ENCODE data around the gene NBAS.
"Not testable (repeated sequence)": the region's sequence is repeated elsewhere in the genome, so short reads cannot be mapped to it uniquely, and the experiment has no call there.

NBAS gene

DNA sequence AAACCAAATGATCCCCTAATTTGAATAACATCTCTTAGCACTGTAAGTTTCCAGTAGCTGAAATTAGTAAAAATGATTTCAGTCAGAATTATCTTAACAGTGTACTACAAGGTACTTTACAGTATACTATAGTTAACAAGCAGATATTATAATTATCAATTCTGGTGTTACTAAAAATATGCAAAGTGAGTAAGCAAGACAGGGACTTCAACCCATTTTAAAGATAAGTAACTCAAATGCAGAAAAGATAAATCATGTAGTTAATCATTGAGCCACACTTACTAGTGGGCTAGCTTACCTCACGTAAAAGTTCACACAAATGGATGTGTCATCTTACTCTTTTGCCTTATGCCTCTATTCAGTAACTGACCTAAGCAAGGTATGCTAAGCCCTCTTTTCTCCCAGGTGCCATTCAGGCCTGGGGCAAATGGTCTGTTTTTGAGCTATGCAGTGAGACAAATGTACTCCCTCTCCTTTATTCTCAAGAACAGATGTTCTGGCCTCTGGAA is 101.0 kb downstream of the NBAS start:
- DNase-seq (ENCODE audit: low spot score), result no peak

GRCh38 chr2:15458277-15458676 is 102.9 kb downstream of the NBAS start:
- no peak for DNase-seq (ENCODE audit: low spot score)

- DNase-seq (ENCODE audit: low spot score), result no peak
Observed at GRCh38 chr2:15457868-15458267, 103.3 kb downstream of the NBAS start.

DNA sequence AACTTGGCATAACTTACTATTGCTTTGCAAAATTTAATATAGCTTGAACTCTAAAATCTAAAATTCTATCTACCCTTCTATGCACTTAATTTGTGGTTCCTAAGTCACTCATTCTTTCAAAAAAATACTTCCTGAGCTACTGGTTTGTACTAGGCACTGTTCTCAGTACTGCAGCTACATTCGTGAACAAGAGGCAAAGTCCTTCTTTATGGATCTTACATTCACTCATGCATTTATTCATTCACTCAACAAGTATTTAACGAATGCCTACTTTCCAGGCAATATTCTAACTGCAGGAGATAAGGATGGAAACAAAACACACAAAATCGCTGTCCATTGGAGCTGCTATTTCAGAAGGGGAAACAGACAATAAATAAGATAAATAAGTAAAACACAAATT is 104.8 kb downstream of the NBAS start:
- no peak for DNase-seq (ENCODE audit: low spot score)

- no peak for DNase-seq (ENCODE audit: low spot score)
Observed at GRCh38 chr2:15450808-15451207, 110.3 kb downstream of the NBAS start.

DNA sequence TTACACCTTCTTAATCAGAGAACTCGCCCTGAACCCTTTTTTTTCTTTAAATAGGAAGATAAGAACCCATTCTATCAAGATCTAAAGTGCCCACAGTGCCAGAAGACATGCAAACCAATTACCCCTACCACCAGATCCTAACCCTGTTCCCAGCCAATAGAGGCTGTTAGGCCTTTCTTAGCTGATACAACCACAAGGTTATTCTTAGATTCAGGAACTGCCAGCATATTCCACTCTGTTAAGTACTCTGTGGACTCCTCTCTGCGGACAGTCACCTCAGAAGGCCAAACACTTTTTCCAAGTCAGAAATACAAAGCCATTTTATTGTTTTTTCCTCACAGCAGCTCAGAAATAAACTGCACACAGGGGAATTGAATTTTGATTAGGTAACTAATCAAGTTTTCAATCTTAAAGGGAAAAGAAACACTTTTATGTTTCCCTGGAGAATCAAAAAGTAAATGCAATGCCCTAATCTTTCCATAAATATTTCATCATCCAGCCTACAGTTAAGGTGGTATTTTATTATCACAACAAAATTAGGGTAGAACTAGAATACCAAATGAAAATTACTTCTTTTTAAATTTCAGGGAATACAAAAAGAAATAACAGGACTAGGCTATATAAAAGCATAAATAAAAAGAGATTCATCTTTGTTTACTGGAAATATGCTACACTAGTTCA is 111.4 kb downstream of the NBAS start:
- no peak for DNase-seq (ENCODE audit: low spot score)

- no peak for DNase-seq (ENCODE audit: low spot score)
Observed at GRCh38 chr2:15448250-15448839, 112.8 kb downstream of the NBAS start.

DNA sequence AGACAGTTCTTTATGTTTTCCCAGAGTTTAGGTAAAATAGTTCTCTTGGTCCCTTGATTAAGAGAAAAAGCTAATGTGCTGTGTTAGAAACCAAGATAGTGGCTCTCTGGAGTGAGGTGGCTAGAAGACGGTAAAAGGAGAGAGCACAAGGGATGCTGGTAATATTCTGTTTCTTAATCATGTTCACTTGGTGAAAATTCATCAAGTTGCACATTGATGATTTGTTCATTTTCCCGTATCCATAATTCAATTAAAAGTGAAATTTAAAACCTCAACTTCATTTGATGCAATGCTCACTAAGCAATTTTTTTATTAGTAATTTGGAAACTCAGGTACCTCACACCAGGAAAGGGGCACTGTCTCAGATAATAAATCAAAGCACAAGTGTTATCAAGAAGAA is 113.8 kb downstream of the NBAS start:
- no peak for DNase-seq (ENCODE audit: low spot score)

DNA sequence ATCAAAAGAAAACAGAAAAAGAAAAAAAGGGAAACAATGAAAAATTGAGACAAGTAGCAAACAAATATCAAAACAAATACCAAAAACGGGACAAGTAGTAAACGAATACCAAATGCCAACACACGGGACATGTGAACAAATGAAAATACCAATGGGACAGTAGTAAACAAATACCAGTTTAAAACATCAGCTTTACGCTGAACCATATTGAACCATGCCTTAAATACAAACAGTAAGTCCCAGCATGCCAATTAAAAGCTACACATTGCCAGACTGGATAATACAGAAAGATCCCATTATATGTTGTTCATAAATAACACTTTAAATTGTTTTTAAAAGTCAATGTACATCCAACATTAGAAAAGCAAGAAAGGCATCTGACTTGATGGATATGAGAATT is 114.2 kb downstream of the NBAS start:
- no peak for DNase-seq (ENCODE audit: low spot score)

- DNase-seq (ENCODE audit: low spot score), result no peak
Observed at GRCh38 chr2:15445891-15446562, 115.1 kb downstream of the NBAS start.

- not testable (repeated sequence) for DNase-seq (ENCODE audit: low spot score)
Observed at GRCh38 chr2:15439768-15440524, 121.2 kb downstream of the NBAS start.

GRCh38 chr2:15439366-15439765 is 121.8 kb downstream of the NBAS start:
- DNase-seq (ENCODE audit: low spot score), result not testable (repeated sequence)

DNA sequence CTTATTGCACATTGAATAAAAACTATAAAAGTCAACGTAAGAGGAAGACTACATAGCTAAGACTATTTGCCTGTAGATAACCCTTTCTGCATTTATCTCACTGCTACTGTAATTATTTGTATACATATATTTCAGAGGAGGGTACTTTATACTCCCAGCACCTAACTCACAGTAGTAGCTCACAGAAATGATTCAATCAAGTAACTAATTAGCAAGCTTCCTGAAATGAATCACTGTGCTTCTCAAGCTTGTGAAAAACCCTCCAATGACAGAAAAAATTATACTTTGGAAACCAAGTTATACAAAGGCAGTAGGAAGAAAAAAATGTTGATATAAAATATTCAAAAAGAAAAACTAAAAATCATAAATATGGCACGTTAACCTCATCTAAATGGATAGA is 124.9 kb downstream of the NBAS start:
- DNase-seq (ENCODE audit: low spot score), result no peak

DNA sequence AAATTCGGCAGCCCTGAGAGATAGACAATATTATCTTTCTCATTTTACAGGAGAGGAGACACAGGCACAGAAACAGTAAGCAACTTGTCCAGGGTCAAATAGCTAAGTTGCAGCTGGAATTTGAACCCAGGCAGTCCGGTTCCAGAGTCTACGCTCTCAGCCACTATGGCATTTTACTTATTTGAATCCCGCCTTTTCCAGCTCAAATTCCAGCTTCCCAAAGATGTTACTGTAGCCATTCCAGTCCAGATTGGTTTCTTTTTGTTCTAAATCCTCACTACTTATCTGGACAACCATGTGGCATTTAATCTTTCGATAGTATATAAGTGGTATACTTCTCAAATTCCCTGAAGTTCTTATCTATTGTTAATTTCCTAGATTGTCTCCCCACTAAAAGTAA is 125.7 kb downstream of the NBAS start:
- no peak for DNase-seq (ENCODE audit: low spot score)

- no peak for DNase-seq (ENCODE audit: low spot score)
Observed at GRCh38 chr2:15432642-15433256, 128.4 kb downstream of the NBAS start.

- DNase-seq (ENCODE audit: low spot score), result no peak
Observed at GRCh38 chr2:15429032-15429431, 132.1 kb downstream of the NBAS start.

DNA sequence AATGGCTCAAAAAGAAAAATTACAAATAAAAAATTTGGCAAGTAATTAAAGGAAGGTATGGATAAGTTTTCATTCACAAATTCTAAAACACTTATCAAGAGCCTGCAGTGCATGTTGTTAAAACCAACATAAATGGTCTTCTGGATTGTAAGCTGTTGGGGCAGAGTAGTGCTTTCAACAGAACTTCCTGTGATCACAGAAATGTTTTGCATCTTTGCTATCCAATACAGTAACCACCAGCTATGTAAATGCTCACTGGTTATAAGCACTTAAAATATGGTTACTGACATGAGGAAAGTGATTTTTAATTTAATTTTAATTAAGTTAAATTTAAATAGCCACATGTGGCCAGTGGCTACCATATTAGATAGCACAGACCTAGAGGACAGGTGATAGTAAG is 133.1 kb downstream of the NBAS start:
- DNase-seq (ENCODE audit: low spot score), result no peak

DNA sequence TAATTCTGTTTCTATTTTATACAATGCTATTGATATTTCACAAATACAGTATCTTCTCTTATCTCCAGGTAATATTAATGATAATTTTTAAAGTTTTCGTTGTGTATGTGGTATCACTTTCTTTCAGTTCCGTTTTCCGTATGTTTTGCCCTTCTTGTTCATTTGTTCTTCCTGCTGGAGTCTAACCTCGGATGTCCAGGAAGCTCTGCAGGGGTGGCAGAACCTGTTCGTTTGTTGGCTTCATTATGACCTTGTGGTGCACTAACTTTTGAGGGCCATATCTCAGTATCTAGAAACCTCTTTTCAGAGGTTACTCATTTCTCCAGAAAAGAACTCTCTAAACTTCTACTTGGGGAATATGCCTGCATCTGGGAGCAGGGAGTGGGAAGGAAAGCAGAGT is 134.5 kb downstream of the NBAS start:
- no peak for DNase-seq (ENCODE audit: low spot score)

- no peak for DNase-seq (ENCODE audit: low spot score)
Observed at GRCh38 chr2:15425712-15426111, 135.4 kb downstream of the NBAS start.

GRCh38 chr2:15421753-15422152 is 139.4 kb downstream of the NBAS start:
- DNase-seq (ENCODE audit: low spot score), result no peak

DNA sequence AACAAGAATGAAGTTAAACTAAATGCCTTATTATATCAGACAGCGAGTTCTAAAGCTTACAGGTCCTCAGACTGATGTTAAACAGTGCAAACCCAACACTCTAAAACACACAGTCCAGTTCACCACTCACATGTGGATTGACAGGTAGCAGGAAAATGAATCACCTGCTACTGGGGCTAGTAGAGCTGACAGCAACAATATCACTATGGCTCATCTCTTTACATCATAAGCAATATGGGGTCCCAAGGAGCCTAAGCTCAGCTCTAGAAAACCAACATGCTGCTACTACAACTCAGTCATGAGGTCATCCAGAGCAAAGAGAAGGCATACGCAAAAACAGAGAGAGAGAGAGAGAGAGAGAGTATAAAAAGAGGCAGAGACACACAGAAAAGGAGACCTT is 145.4 kb downstream of the NBAS start:
- DNase-seq (ENCODE audit: low spot score), result no peak

DNA sequence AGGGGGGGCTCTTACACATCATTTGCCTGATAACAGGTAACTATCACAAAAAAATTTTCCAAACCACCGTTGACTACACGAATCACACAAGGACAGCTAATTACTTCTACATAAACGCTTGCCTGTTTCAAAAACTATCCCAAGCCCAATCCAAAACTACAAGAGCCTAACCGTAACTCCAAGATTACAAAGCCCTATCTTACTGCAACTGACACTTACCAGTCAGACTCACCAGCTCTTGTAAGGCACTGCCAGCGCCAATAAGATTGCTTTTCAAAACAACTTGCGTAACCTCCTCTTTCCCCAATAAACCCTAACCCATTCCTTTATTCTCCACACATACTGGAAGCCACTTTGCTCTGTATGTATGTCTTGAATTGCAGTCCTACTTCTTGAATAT is 148.4 kb downstream of the NBAS start:
- DNase-seq (ENCODE audit: low spot score), result no peak

Data from GM03348 (cell line).